Activated T-cell treated with anti-CD3 and anti-CD28 coated beads, Interleukin-2, amount 50 U/mL, for 72 hours (primary cell): ENCODE measurements around the gene COL5A1. TPM values are rescaled to one million over a fixed set of nuclear protein-coding genes. Genes with fewer than 3 reads are reported as not detected.

Experiments
- ATAC-seq, 2 donors: fragments of 150-1000 bp; cut with Tn5 transposase; replicated peaks in 1 of 2; 2 replicates each; pipeline ENCODE4 v1.10.0; 2021; ENCODE audit warnings: moderate library complexity in 2 of 2, mild to moderate bottlenecking in 1 of 2
- DNase-seq, 2 donors: peaks; one replicate each; pipeline ENCODE4 v3.0.0; 2021 to 2022; ENCODE audit warnings: mixed read lengths in 1 of 2
- H3K27ac Mint-ChIP-seq: one replicate; pipeline ENCODE4 v1.8.0; 2022; ENCODE audit warnings: mild to moderate bottlenecking, moderate library complexity, mixed read lengths
- H3K27me3 Mint-ChIP-seq: one replicate; pipeline ENCODE4 v1.8.0; 2022; ENCODE audit warnings: low read depth, mixed read lengths
- H3K36me3 Mint-ChIP-seq, 2 donors: one replicate each; pipeline ENCODE4 v1.8.0; 2022; ENCODE audit warnings: mixed read lengths in 2 of 2, mild to moderate bottlenecking in 1 of 2; ENCODE audit not compliant: insufficient read depth in 2 of 2
- H3K4me1 Mint-ChIP-seq: one replicate; pipeline ENCODE4 v1.8.0; 2022; ENCODE audit warnings: low read depth, mixed read lengths
- H3K4me3 Mint-ChIP-seq, 2 donors: one replicate each; pipeline ENCODE4 v1.8.0; 2022; ENCODE audit warnings: mild to moderate bottlenecking in 2 of 2, mixed read lengths in 2 of 2, moderate library complexity in 2 of 2
- H3K9me3 Mint-ChIP-seq, 2 donors: one replicate each; pipeline ENCODE4 v1.8.0; 2022; ENCODE audit warnings: mixed read lengths in 2 of 2
- total RNA-seq, 2 donors: library from RNA; stranded (reverse); gene quantifications; one replicate each; pipeline ENCODE4 v1.2.3, GENCODE V29; 2022

Gene COL5A1
- total RNA-seq, 2 donors from 2014 or later = 0.49 TPM; not detected in 1

GRCh38 chr9:134624621-134625181 is 16.9 kb upstream of the COL5A1 start:
- Mint-ChIP-seq H3K4me1 (no peaks in the 10 kb centered on the region), H3K4me3 (no peak overlapping the region), H3K9me3 (no peaks in the 10 kb centered on the region), H3K36me3 (no peaks in the 10 kb centered on the region), H3K27me3 (no peaks in the 10 kb centered on the region), H3K27ac (no peak overlapping the region)
- no peak for DNase-seq
- no peak for ATAC-seq

- no peak for ATAC-seq
- H3K9me3 Mint-ChIP-seq = no peaks in the 10 kb centered on the region
- no peak for DNase-seq
- no peaks in the 10 kb centered on the region for H3K36me3 Mint-ChIP-seq
- no peak overlapping the region for H3K27ac Mint-ChIP-seq
- H3K27me3 Mint-ChIP-seq = no peaks in the 10 kb centered on the region
- H3K4me3 Mint-ChIP-seq = no peak overlapping the region
- H3K4me1 Mint-ChIP-seq = no peaks in the 10 kb centered on the region
Observed at GRCh38 chr9:134625361-134626068, 16.1 kb upstream of the COL5A1 start.

GRCh38 chr9:134626069-134626423 is 15.6 kb upstream of the COL5A1 start:
- H3K4me1 Mint-ChIP-seq = no peaks in the 10 kb centered on the region
- DNase-seq = no peak
- no peaks in the 10 kb centered on the region for H3K36me3 Mint-ChIP-seq
- H3K4me3 Mint-ChIP-seq = no peak overlapping the region
- no peaks in the 10 kb centered on the region for H3K27me3 Mint-ChIP-seq
- H3K9me3 Mint-ChIP-seq = no peaks in the 10 kb centered on the region
- no peak overlapping the region for H3K27ac Mint-ChIP-seq
- ATAC-seq = no peak

GRCh38 chr9:134626571-134627416 is 14.8 kb upstream of the COL5A1 start:
- Mint-ChIP-seq H3K27ac (no peak overlapping the region), H3K4me1 (no peaks in the 10 kb centered on the region), H3K36me3 (no peaks in the 10 kb centered on the region), H3K4me3 (no peak overlapping the region), H3K9me3 (no peaks in the 10 kb centered on the region), H3K27me3 (no peaks in the 10 kb centered on the region)
- DNase-seq (no peak), ATAC-seq (no peak)

- Mint-ChIP-seq H3K36me3 (no peaks in the 10 kb centered on the region), H3K27me3 (no peaks in the 10 kb centered on the region), H3K27ac (no peak overlapping the region), H3K9me3 (no peaks in the 10 kb centered on the region), H3K4me3 (no peak overlapping the region), H3K4me1 (no peaks in the 10 kb centered on the region)
- DNase-seq (no peak), ATAC-seq (no peak)
Observed at GRCh38 chr9:134627417-134628353, 13.9 kb upstream of the COL5A1 start.

- no peaks in the 10 kb centered on the region for H3K9me3 Mint-ChIP-seq
- no peak overlapping the region for H3K27ac Mint-ChIP-seq
- no peaks in the 10 kb centered on the region for H3K27me3 Mint-ChIP-seq
- no peaks in the 10 kb centered on the region for H3K36me3 Mint-ChIP-seq
- ATAC-seq (no peak), DNase-seq (no peak)
- no peaks in the 10 kb centered on the region for H3K4me1 Mint-ChIP-seq
- no peak overlapping the region for H3K4me3 Mint-ChIP-seq
Observed at GRCh38 chr9:134628354-134628736, 13.3 kb upstream of the COL5A1 start.

- H3K27me3 Mint-ChIP-seq = no peaks in the 10 kb centered on the region
- no peaks in the 10 kb centered on the region for H3K9me3 Mint-ChIP-seq
- ATAC-seq (no peak), DNase-seq (no peak)
- H3K4me1 Mint-ChIP-seq = no peaks in the 10 kb centered on the region
- H3K36me3 Mint-ChIP-seq = no peaks in the 10 kb centered on the region
- H3K27ac Mint-ChIP-seq = no peak overlapping the region
- no peak overlapping the region for H3K4me3 Mint-ChIP-seq
Observed at GRCh38 chr9:134629061-134629585, 12.5 kb upstream of the COL5A1 start.

GRCh38 chr9:134629586-134630392 is 11.8 kb upstream of the COL5A1 start:
- Mint-ChIP-seq H3K36me3 (no peaks in the 10 kb centered on the region), H3K4me1 (no peaks in the 10 kb centered on the region), H3K4me3 (no peak overlapping the region), H3K9me3 (no peaks in the 10 kb centered on the region), H3K27me3 (no peaks in the 10 kb centered on the region), H3K27ac (no peak overlapping the region)
- ATAC-seq (no peak), DNase-seq (no peak)

GRCh38 chr9:134630393-134630790 is 11.2 kb upstream of the COL5A1 start:
- Mint-ChIP-seq H3K36me3 (no peaks in the 10 kb centered on the region), H3K27me3 (no peaks in the 10 kb centered on the region), H3K9me3 (no peaks in the 10 kb centered on the region), H3K4me1 (no peaks in the 10 kb centered on the region), H3K4me3 (no peak overlapping the region), H3K27ac (no peak overlapping the region)
- DNase-seq (no peak), ATAC-seq (no peak)

GRCh38 chr9:134630861-134631260 is 10.7 kb upstream of the COL5A1 start:
- Mint-ChIP-seq H3K9me3 (no peaks in the 10 kb centered on the region), H3K27ac (no peak overlapping the region), H3K27me3 (no peaks in the 10 kb centered on the region), H3K4me1 (no peaks in the 10 kb centered on the region), H3K36me3 (no peaks in the 10 kb centered on the region), H3K4me3 (no peak overlapping the region)
- no peak for DNase-seq
- no peak for ATAC-seq

- Mint-ChIP-seq H3K9me3 (no peaks in the 10 kb centered on the region), H3K27me3 (no peaks in the 10 kb centered on the region), H3K4me1 (no peaks in the 10 kb centered on the region), H3K4me3 (no peak overlapping the region), H3K36me3 (no peaks in the 10 kb centered on the region), H3K27ac (no peak overlapping the region)
- ATAC-seq = no peak
- no peak for DNase-seq
Observed at GRCh38 chr9:134631881-134632280, 9.7 kb upstream of the COL5A1 start.

- no peaks in the 10 kb centered on the region for H3K4me1 Mint-ChIP-seq
- no peak for ATAC-seq
- H3K27ac Mint-ChIP-seq = no peak overlapping the region
- H3K27me3 Mint-ChIP-seq = no peaks in the 10 kb centered on the region
- H3K9me3 Mint-ChIP-seq = no peaks in the 10 kb centered on the region
- H3K4me3 Mint-ChIP-seq = no peak overlapping the region
- H3K36me3 Mint-ChIP-seq = no peaks in the 10 kb centered on the region
- DNase-seq = no peak
Observed at GRCh38 chr9:134632329-134632728, 9.3 kb upstream of the COL5A1 start.
